Stimulated activated effector memory CD8-positive, alpha-beta T cell treated with anti-CD3 and anti-CD28 coated beads, Interleukin-12 subunit alpha, Interleukin-12 subunit beta, amount 100 ng/mL, for 72 hours (primary cell): ENCODE measurements around the gene PPP2R2C.

Experiments used
- ATAC-seq: fragments of 150-1000 bp; cut with Tn5 transposase; 2 replicates; pipeline ENCODE4 v1.10.0; 2021
- DNase-seq, 2 donors: peaks; one replicate each; pipeline ENCODE4 v3.0.0; 2021 to 2022; ENCODE audit warnings: low spot score in 2 of 2
- H3K27ac Mint-ChIP-seq: one replicate; pipeline ENCODE4 v1.8.0; 2022; ENCODE audit warnings: mild to moderate bottlenecking, mixed read lengths
- H3K36me3 Mint-ChIP-seq: one replicate; pipeline ENCODE4 v1.8.0; 2022; ENCODE audit warnings: mild to moderate bottlenecking, mixed read lengths
- H3K4me1 Mint-ChIP-seq: one replicate; pipeline ENCODE4 v1.8.0; 2022; ENCODE audit warnings: mixed read lengths
- H3K4me3 Mint-ChIP-seq: one replicate; pipeline ENCODE4 v1.8.0; 2022; ENCODE audit warnings: mild to moderate bottlenecking, mixed read lengths
- H3K9me3 Mint-ChIP-seq: one replicate; pipeline ENCODE4 v1.8.0; 2022; ENCODE audit warnings: mixed read lengths

PPP2R2C gene

DNA sequence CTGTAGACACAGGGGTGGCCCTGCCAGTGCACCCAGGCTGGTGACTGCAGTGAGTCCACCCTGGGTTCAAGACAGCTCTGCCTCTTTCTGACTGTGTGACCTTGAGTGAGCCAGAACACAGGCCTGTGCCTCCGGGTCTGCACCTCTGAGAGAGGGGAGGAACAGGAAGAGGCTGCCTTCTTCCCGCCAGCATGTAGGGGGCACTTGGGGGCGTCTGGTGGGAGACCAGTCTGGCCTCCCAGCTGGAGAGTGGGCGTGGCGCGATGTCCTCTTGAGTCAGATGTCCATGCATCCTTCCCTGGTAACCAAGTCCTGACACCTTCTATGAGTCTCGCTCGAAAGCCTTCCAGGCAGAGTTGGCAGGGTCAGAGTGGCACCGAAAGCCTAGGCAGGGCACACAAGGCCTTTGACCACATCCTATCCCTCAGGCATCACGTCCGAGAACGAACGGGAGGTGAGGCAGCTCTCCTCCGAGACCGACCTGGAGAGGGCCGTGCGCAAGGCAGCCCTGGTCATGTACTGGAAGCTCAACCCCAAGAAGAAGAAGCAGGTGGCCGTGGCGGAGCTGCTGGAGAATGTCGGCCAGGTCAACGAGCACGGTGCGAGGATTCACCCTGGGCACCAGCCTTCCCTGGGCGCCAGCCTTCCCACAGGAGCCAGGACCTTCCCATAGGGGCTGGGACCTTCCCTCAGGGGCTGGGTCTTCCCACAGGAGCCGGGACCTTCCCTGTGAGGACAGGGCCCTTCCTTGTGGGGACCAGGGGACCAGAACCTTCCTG is 181.5 kb downstream of the PPP2R2C start:
- Mint-ChIP-seq H3K36me3 (no peaks in the 10 kb centered on the region), H3K4me1 (peaks cover 4% of the 10 kb centered on the region), H3K9me3 (no peaks in the 10 kb centered on the region), H3K27ac (no peak overlapping the region), H3K4me3 (no peak overlapping the region)
- ATAC-seq: no peak
- DNase-seq: no peak

DNA sequence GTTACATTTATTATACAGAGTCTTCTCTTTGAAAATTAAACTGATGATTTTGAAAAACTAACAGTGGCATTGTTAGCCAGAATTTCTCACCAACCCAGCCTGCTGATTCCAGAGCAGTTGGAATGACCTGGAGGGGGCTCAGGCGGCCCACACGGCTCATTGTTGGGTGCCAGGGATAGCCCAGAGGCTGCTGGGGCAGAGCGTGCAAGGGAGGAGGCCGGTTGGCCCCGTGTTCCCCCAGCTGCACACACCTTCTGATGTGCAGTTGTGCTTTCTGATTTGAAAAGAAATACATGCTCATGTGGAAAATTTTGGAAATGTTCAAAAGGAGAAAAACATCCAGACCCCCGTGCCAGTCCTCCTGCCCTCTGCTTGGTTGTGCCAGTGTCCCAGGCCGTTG is 182.2 kb downstream of the PPP2R2C start:
- no peaks in the 10 kb centered on the region for H3K36me3 Mint-ChIP-seq
- peaks cover 4% of the 10 kb centered on the region for H3K4me1 Mint-ChIP-seq
- no peak overlapping the region for H3K4me3 Mint-ChIP-seq
- DNase-seq (no peak), ATAC-seq (no peak)
- H3K27ac Mint-ChIP-seq: no peak overlapping the region
- H3K9me3 Mint-ChIP-seq: no peaks in the 10 kb centered on the region

DNA sequence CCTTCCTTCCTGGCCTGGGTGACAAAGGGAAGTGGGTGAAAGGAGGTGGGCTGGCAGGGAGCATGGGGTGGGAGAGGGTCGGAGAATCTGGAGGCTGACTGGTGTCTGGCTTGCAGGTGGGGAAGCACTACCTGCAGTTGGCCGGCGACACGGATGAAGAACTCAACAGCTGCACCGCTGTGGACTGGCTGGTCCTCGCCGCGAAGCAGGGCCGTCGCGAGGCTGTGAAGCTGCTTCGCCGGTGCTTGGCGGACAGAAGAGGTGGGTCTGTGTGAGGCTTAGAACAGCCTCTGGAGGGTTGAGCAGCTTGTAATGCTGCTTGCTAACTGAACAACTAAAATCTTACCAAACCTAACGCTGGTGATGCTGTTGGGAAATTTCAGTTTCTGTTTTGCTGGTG is 183.5 kb downstream of the PPP2R2C start:
- peaks cover 4% of the 10 kb centered on the region for H3K4me1 Mint-ChIP-seq
- no peak overlapping the region for H3K27ac Mint-ChIP-seq
- DNase-seq: no peak
- no peak for ATAC-seq
- no peaks in the 10 kb centered on the region for H3K36me3 Mint-ChIP-seq
- no peaks in the 10 kb centered on the region for H3K9me3 Mint-ChIP-seq
- H3K4me3 Mint-ChIP-seq: no peak overlapping the region

- no peaks in the 10 kb centered on the region for H3K9me3 Mint-ChIP-seq
- no peak overlapping the region for H3K4me3 Mint-ChIP-seq
- no peak for DNase-seq
- peaks cover 4% of the 10 kb centered on the region for H3K4me1 Mint-ChIP-seq
- no peaks in the 10 kb centered on the region for H3K36me3 Mint-ChIP-seq
- no peak for ATAC-seq
- no peak overlapping the region for H3K27ac Mint-ChIP-seq
These were observed 184.1 kb downstream of the PPP2R2C start for GRCh38 chr4:6288342-6288741.

DNA sequence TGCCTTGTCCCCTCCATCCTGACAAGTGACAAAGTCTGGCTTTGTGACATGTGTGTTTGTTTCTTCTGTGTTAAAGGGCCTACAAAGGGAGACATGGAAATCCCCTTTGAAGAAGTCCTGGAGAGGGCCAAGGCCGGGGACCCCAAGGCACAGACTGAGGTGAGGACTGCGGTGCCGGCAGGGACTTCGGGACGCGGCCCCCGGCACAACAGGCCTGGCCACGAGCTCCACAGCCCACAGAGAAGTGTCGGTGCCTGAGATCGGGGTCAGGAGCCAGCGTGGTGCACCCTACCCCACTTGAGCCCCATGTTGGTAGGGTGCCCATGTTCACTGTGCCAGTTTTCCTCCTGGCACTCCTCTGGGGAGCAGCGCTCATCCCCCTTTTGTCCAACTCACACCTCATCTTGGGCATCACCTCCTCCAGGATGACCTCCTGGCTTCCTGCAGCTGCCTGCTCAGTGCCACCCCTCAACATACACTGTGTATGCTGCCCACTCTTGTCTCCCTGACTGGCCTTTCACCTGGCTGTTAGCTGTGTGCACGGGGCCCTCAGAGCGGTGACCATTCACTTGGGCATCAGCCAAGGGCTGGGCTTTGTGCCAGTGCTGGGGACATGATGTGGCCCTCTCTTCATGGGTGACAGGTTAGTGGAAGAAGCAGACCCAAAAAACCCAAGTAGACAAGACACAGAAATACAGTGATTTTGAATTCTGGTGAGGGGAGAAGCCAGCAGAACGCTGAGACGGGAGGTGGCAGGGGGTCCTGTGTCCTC is 185.2 kb downstream of the PPP2R2C start:
- Mint-ChIP-seq H3K4me3 (no peak overlapping the region), H3K4me1 (peaks cover under 1% of the 10 kb centered on the region), H3K36me3 (no peaks in the 10 kb centered on the region), H3K27ac (no peak overlapping the region), H3K9me3 (no peaks in the 10 kb centered on the region)
- DNase-seq: no peak
- no peak for ATAC-seq

DNA sequence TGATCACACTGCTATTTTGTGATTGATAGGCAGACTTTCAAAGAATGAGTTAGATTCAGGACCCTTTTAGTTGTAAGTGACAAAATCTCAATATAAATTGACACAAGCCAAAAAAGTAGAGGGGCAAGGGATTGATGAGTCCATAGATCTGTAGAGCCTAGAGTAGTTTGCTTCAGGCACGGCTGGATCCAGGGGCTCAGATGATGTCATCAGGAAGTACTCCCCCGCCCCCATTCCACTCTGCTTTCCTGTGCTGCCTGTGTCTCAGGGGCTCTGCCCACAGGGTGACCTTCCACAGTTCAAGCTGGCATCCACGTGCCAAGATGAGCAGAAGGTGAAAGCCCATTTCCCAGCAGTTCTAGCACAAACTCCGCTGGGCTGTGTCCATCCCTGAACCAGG is 189.1 kb downstream of the PPP2R2C start:
- DNase-seq (no peak), ATAC-seq (no peak)
- Mint-ChIP-seq H3K27ac (no peak overlapping the region), H3K36me3 (no peaks in the 10 kb centered on the region), H3K4me3 (no peak overlapping the region), H3K9me3 (no peaks in the 10 kb centered on the region), H3K4me1 (peaks cover 11% of the 10 kb centered on the region)

- Mint-ChIP-seq H3K4me1 (peaks cover 12% of the 10 kb centered on the region), H3K27ac (peak overlapping the region; percentile 17), H3K9me3 (no peaks in the 10 kb centered on the region), H3K36me3 (no peaks in the 10 kb centered on the region), H3K4me3 (no peak overlapping the region)
- ATAC-seq: no peak
- no peak for DNase-seq
These were observed 190.1 kb downstream of the PPP2R2C start for GRCh38 chr4:6282314-6282771.

DNA sequence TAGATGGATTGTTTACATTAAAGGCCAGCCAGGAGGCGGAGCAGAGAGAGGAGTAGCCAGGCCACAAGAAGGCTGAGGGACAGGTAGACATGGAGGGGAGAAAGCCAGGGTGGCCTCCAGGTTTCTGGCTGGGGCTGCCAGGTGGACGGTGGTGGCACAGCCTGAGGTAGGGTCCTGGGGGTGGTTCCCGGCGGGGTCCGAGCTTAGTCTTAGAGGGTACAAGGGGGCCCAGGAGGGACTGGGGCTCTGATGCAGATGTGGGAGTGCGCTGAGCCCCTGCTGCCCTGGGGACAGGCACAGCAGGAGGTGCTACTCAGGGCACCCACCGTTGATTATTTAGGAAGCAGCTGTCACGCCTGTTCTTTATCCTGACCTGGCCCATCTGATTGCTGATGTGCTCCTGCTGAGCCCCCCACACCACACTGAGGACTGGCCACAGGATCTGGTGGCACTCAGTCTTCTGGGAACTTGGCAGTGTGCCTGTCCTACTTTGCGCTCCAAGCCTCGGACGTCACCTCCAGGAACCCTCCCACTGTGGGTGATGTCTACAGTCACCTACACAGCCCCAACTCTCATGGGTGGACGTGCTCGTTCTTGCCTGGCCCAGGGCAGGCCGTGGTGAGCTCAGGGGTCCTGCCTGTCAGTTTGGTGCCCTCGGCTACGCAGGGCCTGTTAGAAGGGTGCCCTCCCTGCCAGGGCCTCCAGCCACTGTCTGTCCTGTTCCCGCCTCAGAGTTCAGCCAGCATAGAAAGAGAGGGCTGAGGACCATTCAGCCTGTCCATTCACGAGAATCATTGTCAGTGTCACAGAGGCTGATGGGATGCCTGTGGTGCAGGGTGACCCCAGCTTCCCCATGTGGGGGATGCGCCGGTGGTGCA is 190.7 kb downstream of the PPP2R2C start:
- no peak for DNase-seq
- Mint-ChIP-seq H3K9me3 (no peaks in the 10 kb centered on the region), H3K27ac (peak overlapping the region; percentile 50), H3K4me3 (no peak overlapping the region), H3K36me3 (no peaks in the 10 kb centered on the region), H3K4me1 (peaks cover 12% of the 10 kb centered on the region)
- no peak for ATAC-seq

DNA sequence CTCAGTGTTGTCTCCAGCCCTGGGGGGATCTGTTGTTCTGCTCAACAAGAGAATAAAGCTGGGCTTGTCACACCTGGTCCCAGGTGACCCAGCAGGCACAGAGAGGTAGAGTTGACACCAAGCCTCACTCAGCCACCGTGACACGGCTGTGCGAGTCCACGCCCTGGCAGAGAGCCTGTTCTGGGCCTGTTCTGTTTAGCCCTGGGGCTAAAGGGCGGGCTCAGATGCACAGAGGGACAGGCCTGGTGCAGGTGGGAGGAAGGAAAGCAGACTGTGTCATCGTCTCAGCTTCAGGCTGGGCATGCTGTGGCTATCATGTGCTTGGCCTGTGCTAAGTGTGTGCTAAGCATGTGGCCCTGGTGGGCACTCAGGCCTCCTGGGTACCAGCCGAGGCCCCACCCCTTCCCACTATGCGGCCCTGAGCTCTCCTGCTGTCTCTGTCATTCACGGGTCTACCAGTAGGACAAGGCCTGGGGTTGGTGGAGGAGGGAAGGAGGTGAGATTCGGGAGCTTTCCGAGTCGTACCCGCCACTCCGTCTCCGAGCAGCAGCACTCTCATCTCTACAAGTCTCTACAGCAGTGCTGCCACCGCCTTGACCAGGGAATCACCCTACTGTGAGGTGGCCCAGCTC is 191.9 kb downstream of the PPP2R2C start:
- H3K27ac Mint-ChIP-seq: peak overlapping the region; percentile 50
- peaks cover 12% of the 10 kb centered on the region for H3K4me1 Mint-ChIP-seq
- no peaks in the 10 kb centered on the region for H3K36me3 Mint-ChIP-seq
- ATAC-seq (no peak), DNase-seq (no peak)
- H3K4me3 Mint-ChIP-seq: no peak overlapping the region
- H3K9me3 Mint-ChIP-seq: no peaks in the 10 kb centered on the region

GRCh38 chr4:6279582-6280289 is 192.7 kb downstream of the PPP2R2C start:
- Mint-ChIP-seq H3K4me1 (peaks cover 13% of the 10 kb centered on the region), H3K9me3 (no peaks in the 10 kb centered on the region), H3K36me3 (no peaks in the 10 kb centered on the region), H3K4me3 (no peak overlapping the region), H3K27ac (no peak overlapping the region)
- ATAC-seq (no peak), DNase-seq (no peak)

- Mint-ChIP-seq H3K4me1 (peaks cover 17% of the 10 kb centered on the region), H3K27ac (peak overlapping the region; percentile 45), H3K4me3 (peak overlapping the region; percentile 27), H3K36me3 (no peaks in the 10 kb centered on the region), H3K9me3 (no peaks in the 10 kb centered on the region)
- ATAC-seq: peak; percentile 73
- DNase-seq: peak in 1 of 2 donors; percentile 55
These were observed 193.6 kb downstream of the PPP2R2C start for GRCh38 chr4:6278801-6279197.

GRCh38 chr4:6277935-6278800 is 194.2 kb downstream of the PPP2R2C start:
- peak overlapping the region; percentile 27 for H3K4me3 Mint-ChIP-seq
- peak overlapping the region; percentile 45 for H3K27ac Mint-ChIP-seq

DNA sequence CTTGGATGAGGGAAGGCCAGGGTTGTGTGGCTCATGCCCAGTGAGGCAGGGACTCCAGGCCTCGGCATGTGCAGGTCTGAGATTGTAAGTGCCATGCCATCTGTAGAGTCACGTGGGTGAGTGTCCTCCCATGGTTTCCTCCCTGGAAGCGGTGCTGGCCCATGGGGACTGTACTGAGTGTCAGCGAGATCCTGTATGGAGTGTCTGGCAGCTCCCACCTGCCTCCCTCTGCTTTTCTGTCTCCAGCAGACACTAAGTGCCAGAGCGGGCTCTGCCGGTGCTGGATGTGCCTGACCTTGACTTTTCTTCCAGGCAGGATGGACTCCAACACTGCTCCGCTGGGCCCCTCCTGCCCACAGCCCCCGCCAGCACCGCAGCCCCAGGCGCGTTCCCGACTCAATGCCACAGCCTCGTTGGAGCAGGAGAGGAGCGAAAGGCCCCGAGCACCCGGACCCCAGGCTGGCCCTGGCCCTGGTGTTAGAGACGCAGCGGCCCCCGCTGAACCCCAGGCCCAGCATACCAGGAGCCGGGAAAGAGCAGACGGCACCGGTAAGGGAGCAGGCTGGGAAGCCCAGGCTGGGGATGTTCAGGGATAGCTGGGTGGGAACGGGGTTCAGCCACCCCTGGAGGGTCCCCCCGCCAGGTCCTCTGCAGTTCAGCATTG is 195.1 kb downstream of the PPP2R2C start:
- Mint-ChIP-seq H3K27ac (no peak overlapping the region), H3K9me3 (no peaks in the 10 kb centered on the region), H3K36me3 (no peaks in the 10 kb centered on the region), H3K4me3 (no peak overlapping the region), H3K4me1 (peaks cover 17% of the 10 kb centered on the region)
- no peak for DNase-seq
- ATAC-seq: no peak

More at GRCh38 chr4:6277935-6278800, 194.2 kb downstream of the PPP2R2C start:
- peak; percentile 19 for ATAC-seq
- DNase-seq: no peak
- Mint-ChIP-seq H3K9me3 (no peaks in the 10 kb centered on the region), H3K4me1 (peaks cover 17% of the 10 kb centered on the region), H3K36me3 (no peaks in the 10 kb centered on the region)
